Stimulated activated naive CD8-positive, alpha-beta T cell treated with anti-CD3 and anti-CD28 coated beads, Interleukin-15, Interleukin-2, amounts not matched to agents 100 U/mL and 50 U/mL, for 24 hours (primary cell): ENCODE measurements around the gene DOCK9.
"Not testable (repeated sequence)": the region's sequence is repeated elsewhere in the genome, so short reads cannot be mapped to it uniquely, and the experiment has no call there.

Experiments used
- ATAC-seq: fragments of 150-1000 bp; cut with Tn5 transposase; one replicate; pipeline ENCODE4 v1.10.0; 2021
- DNase-seq: peaks from one replicate; pipeline ENCODE4 v3.0.0; 2021

The DOCK9 gene

DNA sequence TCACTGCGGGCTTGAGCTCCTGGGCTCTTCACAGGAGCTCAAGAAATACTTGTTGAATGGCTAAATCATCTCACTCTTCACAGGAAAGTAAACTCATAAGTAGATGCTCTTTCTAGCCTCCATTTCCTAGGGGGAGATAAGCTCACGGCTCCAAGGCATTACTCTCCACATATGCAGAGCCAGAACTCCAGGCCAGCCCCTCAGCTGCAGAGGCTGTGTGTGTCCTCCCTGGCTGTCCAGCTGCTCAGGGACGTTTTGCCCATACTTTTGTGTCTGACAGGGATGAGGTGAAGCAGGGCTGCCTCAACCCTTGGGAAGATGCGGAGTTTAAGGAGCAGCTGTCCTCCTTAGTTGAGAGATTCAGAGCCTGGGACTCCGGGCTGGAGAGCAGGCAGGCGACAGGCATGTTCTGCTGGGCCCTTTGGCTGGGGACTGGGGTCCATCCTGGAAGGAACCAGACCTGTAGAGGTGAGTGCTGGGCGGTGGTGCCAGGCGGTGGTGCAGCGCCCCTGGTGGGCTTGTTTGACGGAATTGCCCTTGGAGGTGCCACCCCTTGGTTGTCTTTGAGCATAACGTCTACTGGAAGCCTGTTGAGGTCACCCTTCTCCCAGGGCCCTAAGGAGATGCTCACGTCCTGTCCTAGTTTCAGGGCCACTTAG is 204.9 kb downstream of the DOCK9 start:
- no peak for DNase-seq
- ATAC-seq: no peak

GRCh38 chr13:98771838-98772611 is 205.8 kb downstream of the DOCK9 start:
- DNase-seq (no peak), ATAC-seq (no peak)

DNA sequence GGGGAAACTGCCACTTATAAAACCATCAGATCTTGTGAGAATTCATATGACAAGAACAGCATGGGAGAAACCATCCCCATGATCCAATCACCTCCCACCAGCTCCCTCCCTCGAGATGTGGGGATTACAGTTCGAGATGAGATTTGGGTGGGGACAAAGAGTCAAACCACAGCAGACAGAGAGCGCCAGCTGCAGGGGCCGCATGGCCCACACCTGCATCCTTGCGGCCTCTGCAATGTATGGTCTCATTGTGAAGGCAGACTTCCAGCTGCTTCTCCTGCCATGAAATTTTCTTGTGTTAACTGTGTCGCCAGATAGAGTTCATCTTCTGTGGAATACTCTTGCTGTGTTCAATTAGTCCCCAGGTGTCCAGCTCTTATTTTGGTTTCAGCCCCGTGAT is 208.1 kb downstream of the DOCK9 start:
- no peak for ATAC-seq
- DNase-seq: no peak

DNA sequence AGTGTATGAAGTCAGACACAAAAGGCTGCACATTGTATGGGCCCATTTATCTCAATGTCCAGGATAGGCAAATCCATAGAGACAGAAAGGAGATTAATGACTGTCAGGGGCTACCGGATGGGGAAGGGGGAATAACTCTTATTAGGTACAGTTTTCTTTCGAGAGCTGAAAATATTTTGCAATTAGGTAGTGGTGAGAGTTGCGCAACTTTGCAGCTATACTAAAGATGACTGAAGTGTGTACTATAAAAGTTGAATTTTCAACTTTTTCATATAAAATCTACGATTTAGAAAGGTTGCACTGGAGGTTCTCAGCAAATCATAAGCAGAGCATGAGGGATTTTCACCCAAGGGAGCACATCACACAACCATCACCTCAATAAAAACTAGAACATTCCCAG is 209.3 kb downstream of the DOCK9 start:
- no peak for ATAC-seq
- no peak for DNase-seq

- DNase-seq (no peak), ATAC-seq (no peak)
Measured at GRCh38 chr13:98766697-98767096, 211.2 kb downstream of the DOCK9 start.

DNA sequence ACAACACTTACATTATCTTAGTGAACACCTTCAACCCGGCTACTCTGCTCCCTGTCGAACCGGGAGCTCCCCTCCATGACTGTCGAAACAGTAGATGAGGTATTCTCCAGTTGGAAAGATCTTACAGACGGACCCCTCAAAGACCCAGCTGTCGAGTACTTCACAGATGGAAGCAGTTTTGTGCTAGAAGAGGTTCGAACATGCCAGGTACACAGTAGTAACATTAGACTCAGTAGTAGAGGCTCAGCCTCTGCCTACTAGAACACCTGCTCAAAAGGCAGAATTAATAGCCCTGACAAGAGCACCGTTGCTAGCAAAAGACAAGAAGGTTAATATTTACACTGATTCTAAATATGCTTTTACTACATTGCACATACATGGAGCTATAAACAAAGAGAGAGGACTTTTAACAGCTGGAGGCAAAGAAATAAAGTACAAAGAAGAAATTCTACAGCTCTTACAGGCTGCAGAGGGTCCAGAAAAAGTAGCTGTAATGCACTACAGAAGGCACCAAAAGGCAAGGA is 211.8 kb downstream of the DOCK9 start:
- no peak for DNase-seq
- ATAC-seq: no peak

DNA sequence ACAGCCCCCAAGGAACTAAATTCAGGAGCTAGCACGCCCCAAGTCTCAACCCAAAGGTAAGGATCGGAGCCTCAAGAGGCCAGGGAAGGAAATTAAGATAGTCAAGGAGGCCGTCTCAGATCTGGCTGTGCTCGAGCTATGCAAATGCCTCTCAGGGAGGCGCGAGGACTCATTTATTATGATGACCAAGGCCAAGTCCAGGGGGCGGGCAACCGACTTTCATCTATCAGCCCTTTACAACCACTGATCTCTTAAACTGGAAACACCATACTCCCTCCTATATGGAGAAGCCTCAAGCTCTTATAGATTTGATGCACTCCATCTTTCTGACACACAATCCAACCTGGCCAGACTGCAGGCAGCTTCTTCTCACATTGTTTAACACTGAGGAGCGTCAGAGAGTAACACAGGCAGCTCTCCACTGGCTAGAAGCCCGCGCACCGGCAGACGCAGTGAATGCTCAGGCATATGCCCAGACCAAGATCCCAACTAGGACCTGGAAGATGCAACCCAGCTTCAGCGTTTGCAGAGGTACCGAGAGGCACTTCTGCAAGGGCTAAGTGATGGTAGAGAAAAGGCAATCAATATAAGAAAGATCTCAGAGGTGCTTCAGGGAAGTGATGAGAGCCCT is 215.8 kb downstream of the DOCK9 start:
- DNase-seq: no peak
- ATAC-seq: no peak

- ATAC-seq (no peak), DNase-seq (no peak)
Measured at GRCh38 chr13:98761126-98761985, 216.5 kb downstream of the DOCK9 start.

DNA sequence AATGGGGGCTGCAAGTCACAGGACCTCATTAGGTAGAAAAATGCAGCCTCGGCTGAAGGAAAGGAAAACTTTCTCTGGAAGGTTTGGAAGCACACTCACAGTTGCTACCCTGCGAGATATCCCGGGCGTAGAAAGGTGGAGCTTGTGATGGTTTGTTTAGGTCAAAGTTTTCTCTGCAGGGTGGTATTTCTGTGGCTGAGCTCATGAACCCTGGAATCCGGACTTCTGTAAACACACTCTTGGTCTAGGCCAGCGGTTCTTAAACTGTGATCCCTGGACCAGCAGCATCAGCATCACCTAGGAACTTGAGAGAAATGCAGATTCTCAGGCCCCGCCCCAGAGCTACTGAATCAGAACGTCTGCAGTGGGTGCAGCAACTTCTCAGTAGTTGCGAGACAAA is 222.1 kb downstream of the DOCK9 start:
- ATAC-seq: no peak
- no peak for DNase-seq

DNA sequence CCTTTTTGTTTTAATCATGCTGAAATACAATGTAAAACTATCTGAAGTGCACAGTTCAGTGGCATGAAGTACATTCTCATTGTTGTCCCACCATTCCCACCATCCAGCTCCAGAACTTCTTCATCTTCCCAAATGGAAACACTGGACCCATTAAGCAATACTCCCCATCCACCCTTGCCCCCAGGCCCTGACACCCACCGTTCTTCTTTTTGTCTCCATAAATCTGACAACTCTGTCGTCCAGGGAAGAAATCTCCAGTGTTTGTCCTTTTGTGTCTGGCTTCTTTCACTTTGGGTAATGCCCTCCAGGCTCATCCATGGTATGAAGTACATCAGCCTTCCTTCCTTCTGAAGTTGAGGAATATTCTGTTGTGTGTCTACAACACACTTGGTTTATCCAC is 222.7 kb downstream of the DOCK9 start:
- DNase-seq (no peak), ATAC-seq (no peak)

- ATAC-seq: not testable (repeated sequence)
Measured at GRCh38 chr13:98754468-98754867, 223.4 kb downstream of the DOCK9 start.

GRCh38 chr13:98752467-98753290 is 225.2 kb downstream of the DOCK9 start, which contains the start of gene SLC15A1:
SLC15A1 (minus strand) TSS chr13:98752672; CDS start chr13:98752598, 74 bp downstream.
- ATAC-seq (no peak), DNase-seq (no peak)

More at GRCh38 chr13:98754468-98754867, 223.4 kb downstream of the DOCK9 start:
- not testable (repeated sequence) for DNase-seq

- ATAC-seq (peak; percentile 19), DNase-seq (no peak)
Measured at GRCh38 chr13:98751861-98752466, 225.9 kb downstream of the DOCK9 start.

- ATAC-seq (no peak), DNase-seq (no peak)
Measured at GRCh38 chr13:98751367-98751782, 226.5 kb downstream of the DOCK9 start.

DNA sequence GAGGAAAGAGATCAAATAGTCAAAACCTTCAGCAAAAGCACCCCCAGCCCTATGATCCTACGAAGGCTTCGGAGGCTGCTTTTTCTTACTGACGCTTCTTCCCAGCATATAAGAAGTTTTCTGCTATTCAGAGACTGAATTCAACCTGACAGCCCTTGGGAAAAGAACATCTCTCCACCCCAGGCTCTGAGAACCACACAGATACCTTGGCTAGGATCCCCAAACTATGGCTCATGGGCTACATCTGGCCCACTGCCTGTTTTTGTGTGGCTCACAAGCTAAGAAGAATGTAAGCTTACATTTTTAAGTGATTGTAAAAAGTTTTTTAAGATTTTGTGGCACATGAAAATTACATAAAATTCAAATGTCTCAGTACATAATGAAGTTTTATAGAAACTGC is 228.4 kb downstream of the DOCK9 start:
- ATAC-seq: no peak
- DNase-seq: no peak

DNA sequence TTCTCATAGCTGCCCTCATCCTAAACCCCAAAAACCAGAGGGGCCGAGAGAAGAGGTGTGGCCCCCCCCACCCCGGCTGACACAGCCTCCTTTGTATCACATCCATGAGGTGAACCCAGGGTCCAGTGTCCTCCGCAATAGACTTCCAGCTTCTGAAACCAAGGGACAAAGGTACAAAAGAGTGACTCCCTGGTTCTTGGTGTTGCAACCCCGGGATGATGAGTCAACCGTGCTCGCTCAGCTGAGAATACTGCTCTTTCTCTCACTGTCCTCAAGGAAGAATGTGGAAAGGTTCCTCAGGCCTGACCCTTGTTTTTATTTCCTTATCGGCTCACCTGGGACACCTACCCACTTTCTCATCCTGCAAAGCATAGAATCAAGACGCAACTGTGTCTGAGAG is 230.9 kb downstream of the DOCK9 start:
- no peak for DNase-seq
- ATAC-seq: no peak
